ENCODE results near the gene OR51B4.

DNA sequence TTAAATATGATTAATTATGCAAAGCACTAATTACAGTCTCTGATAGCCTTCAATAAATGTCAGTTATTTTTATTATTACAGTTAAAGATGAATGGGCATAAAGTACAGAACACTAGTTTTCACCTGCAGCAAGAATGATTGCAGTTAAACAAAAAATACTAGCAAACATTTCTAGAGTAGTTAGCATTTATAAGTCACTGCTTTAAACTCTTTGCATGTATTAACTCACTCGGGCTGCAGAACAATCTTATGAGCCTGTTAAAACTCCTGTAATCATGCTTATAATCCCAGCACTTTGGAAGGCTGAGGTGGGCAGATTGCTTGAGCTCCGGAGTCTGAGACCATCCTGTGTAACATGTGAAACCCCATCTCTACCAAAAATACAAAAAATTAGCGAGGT lies 14.8 kb downstream of the OR51B4 start:
- TF ChIP-seq, protein P1, sequence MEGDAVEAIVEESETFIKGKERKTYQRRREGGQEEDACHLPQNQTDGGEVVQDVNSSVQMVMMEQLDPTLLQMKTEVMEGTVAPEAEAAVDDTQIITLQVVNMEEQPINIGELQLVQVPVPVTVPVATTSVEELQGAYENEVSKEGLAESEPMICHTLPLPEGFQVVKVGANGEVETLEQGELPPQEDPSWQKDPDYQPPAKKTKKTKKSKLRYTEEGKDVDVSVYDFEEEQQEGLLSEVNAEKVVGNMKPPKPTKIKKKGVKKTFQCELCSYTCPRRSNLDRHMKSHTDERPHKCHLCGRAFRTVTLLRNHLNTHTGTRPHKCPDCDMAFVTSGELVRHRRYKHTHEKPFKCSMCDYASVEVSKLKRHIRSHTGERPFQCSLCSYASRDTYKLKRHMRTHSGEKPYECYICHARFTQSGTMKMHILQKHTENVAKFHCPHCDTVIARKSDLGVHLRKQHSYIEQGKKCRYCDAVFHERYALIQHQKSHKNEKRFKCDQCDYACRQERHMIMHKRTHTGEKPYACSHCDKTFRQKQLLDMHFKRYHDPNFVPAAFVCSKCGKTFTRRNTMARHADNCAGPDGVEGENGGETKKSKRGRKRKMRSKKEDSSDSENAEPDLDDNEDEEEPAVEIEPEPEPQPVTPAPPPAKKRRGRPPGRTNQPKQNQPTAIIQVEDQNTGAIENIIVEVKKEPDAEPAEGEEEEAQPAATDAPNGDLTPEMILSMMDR (IDR thresholded peaks at IDR 0.05; ENCODE audit: insufficient read depth, low read length, poor library complexity, severe bottlenecking): no peak
- no peak for TF ChIP-seq EZH2phosphoT487 (conservative IDR thresholded peaks at IDR 0.05; ENCODE audit: low read length)
